HG03442 (cell line): ENCODE measurements around the gene RAPGEF2.
"Not testable (repeated sequence)": the region's sequence is repeated elsewhere in the genome, so short reads cannot be mapped to it uniquely, and the experiment has no call there.

Experiments used
- ATAC-seq: cut with Tn5 transposase; IDR thresholded peaks from one replicate; pipeline ENCODE4 v1.9.1; 2021; ENCODE audit warnings: mild to moderate bottlenecking, moderate library complexity; ENCODE audit not compliant: unreplicated experiment

RAPGEF2 gene

DNA sequence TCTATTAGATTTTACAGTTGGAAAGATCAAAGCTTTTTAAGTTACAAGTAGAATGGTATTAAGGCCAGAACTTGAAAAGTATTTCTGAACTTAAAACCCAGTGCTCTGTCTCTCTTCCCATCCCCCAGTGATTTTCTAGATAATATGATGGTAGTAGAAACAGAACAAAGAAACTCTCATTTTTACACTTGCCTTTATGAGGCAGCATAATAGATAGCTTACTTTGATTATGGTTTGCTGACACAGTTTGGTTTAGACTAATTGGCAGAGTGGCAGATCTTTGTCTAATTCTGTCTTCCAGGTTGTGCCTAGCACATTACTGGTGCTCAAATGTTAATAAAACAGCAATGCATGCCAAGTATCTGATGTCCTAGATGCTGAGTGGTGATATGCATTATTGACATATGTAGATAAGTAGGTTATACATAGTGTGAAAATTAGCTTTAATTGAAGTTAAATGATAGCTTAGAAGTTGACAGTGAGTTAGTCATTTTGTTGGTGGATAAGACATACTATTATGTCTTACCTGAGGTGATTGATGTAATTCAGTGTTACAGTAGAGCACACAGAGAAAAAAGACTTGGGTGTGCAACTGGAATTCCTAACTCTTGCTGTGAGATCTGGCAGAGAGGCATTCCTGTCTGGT lies 4.3 kb upstream of the RAPGEF2 start:
- ATAC-seq, result no peak

DNA sequence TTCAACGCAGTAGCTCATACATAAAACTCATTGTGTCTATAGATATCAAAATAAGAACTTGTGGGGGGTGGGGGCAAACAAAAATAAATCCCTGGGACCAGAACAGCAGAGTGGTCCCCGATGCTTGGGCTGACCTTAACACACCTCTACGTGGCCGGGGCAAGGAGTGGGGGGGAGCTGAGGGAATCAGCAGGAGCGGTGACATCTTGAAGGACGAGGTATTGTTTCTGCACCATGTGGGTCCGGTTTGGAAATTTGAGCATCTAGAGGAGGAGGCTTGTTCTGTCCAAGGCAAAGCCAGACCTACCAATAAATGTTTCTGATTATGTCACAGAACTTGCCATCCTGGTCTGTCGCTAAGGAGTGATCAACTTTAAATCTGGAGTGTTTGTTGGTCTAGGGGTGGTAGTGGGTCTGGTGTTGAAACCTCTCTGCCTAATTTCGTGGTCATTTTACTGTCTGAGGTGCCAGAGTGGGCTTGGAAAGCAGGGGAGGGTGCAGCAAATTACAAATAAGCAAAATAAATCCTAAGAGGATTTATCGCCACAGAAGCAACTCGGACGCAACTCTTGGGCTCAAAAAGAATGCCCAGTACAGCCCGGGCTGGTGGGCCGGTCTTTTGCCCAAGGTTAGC lies 774 bp upstream of the RAPGEF2 start:
- no peak for ATAC-seq

DNA sequence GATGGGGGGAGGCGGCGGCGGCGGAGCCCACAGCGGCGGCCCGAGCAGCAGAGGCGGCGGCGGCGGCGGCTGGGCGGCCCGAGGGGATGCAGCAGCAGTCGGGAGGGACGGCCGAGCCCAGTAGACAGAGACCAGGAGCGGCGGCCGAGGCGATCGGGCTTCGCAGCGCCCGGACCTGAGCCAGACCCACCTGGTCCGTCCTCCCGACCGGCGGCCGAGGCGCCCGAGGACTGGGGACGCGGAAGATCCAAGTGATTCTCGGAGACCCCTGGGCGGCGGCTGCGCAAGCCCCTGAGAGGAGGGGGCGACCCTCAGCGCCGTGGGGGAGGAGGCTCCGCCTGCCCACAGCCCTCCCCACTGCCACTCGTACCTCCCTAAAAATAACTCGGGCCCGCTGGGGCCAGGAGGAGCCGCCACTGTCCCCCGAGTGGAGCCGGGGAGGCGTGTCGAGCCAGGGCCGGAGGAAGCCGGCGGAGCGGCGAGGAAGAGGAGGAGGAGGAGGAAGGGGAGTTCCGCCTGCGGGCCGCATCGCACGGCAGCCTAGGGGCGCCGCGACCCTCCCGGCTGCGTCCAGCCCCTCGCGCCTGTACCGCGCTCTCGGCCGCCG lies 608 bp downstream of the RAPGEF2 start:
- peak; percentile 18 for ATAC-seq

DNA sequence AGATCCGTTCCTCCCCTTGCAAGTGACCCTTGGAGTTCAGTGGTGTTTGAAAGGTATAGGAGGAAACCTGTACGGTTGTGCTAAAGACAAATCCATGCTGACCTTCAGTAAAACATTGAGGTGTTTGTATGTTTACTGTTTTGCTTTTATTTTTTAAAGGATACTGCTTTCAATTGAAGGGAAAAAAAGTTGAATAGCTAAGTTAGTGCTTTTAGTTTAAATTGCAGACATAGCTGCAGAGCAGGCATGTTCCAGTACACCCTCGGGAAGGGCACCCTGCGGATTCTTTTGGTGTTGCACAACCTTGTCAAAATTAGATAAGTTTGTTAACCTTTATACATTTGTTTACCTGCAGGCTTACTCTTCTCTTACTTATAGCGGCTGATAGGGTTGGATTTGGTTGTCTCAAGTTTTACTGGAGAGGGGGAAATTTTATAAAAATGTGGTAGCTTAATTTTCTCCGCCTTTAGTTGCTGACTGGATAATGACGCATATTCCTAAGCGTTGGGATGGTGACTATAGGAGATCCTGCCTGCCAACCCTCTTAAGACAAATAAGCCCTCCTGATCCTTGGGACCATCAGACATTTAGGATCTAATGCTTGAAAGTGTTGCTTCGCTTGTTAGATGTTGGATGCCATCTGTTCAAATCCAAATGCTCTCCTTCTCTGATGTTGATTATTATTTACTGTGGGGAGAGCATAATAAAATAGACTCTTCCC lies 2.0 kb downstream of the RAPGEF2 start:
- ATAC-seq, result no peak

DNA sequence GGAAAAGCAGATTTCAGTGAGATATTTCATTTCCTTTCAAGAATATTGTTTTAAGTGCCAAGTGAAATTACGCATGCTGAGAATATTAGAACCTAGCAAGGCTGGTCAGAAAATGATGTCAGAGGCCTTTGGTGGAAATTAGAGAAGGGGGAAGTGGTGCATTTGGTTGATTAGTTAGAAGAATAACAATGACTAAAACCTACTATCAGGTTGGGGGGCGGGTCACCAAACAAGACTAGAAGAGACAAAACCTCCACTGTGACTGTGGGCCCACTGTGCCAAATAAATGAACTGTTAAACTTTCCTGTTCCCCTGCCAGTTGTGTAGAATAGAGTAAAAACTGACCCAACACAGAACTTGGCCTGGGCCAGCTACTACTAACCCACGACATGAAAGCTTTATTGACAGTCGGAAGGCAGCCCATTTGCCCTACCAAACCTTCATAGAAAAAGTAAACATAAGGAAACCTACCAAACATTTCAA lies 2.9 kb downstream of the RAPGEF2 start:
- ATAC-seq, result no peak

DNA sequence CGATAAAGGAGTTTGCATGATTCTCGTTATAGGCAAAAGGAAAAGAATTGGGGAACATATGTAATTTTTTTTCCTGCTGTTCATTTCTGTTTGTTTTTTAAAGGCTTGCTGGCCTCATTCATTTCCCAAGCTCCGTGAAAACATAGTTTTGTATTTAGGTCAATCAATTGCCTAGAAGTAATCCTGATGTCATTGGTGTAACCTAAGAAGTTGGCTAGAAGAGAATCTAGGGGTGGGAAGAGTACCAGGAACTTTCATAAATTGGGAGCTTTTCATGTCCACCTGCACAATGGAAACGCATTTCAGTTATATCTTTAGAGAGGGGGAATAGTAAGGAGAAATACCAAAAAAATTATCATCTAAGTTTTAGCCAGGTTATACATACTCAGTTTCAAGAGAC lies 3.8 kb downstream of the RAPGEF2 start:
- ATAC-seq, result no peak

DNA sequence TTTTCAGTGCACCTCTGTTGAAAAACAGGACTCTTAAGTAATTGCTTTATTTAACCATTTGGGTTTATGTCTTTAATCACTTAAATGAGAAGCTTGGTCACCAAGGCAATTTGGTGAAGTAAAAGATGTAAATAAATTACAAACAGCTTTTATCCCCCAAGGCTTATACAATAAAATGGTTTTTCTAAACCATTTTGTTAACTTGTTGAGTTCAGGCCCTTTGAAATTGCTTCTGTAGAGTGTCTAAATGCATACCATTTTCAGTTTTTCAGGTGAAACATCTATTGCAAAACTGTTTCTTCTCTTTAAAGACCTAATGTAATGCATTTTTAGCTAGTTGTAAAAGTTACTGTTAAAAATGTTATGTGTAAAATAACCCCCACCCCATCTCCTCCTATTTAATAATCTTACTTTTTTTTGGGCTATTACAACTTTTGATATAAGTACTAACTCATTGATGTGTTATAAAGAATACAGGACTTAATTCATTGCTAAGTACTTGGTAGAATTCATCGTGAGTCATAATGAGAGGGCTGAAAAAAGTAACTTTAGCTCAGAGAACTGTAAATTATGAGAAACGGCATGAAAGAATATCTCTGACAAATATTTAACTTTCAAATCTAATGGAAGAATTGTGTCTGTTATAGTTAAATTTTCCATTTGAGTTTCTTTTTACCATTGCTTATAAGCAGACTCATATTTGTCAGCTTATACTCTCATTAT lies 4.5 kb downstream of the RAPGEF2 start:
- no peak for ATAC-seq

DNA sequence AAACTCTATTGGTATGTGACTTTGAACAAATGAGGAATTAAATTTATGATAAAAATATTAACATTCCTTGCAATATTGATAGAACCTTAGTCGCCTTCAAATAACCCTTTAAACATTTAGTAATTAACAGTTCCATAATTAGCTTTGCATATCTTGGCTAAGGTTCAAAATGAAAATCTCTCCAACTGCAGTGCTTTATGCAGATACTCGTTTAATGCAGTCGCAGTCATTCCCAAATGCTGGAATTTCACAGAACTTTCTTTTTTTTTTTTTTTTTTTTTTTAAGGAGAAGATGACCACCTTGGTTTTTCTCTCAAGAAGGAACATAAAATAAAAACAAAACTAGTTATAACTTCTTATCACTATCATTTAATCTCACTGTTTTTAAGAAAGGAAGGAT lies 5.2 kb downstream of the RAPGEF2 start:
- ATAC-seq, result no peak

DNA sequence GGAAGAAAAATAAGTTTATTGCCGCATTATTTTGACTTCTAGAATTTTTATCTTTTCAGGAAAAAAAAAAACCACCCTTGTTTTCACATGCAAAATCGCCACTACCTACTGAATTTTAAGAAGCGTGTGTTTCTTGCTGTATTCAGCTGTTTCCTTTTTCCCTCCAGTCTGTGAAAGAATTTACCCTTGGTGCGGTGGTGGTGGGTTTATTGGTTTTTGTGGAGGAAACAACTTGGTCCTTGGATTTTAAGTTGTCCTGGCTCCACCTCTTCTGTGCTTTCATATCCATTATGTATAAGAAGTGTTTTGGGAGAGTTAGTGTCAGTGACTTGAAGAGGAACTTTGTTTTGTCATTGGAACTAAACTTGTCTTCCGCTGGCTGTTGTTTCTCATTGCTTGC lies 8.1 kb downstream of the RAPGEF2 start:
- ATAC-seq, result no peak

DNA sequence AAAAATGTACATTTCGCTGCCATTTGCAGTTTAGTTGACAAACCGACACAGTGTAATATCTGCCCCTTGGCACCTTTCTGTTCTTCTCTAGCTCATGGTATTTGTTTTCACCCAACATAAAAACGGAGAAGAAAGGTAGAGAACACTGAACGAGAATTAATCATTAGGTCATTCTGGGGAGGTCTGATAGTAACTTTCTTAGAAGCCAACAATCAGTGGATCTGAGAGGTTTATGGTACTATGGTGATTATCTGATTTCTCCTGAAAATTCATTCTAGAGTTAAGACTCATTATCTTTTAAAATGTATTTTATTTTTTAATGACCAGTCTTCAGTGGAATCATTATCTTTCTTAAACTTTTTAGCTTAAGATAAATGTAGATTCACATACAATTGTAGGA lies 8.5 kb downstream of the RAPGEF2 start:
- ATAC-seq, result no peak

DNA sequence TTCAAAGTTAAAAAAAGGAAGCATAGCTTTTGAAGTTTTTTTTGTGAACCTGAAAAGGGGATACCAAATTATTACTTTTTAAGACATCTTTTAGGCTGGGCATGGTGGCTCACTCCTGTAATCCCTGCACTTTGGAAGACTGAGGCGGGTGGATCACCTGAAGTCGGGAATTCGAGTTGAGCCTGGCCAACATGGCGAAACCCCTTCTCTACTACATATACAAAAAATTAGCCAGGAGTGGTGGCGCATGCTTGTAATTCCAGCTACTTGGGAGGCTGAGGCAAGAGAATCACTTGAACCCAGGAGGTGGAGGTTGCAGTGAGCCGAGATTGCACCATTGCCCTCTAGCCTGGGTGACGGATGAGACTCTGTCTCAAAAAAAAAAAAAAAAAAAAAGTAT lies 10.5 kb downstream of the RAPGEF2 start:
- not testable (repeated sequence) for ATAC-seq

DNA sequence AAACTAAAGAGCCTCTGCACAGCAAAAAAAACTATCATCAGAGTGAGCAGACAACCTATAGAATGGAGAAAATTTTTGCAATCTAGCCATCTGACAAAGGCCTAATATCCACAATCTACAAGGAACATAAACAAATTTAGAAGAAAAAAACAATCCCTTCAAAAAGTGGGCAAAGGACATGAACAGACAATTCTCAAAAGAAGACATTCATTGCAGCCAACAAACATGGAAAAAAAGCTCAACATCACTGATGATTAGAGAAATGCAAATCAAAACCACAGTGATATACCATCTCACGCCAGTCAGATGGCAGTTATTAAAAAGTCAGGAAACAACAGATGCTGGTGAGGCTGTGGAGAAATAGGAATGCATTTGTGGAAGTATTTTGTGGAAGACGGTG lies 13.2 kb downstream of the RAPGEF2 start:
- ATAC-seq, result not testable (repeated sequence)

DNA sequence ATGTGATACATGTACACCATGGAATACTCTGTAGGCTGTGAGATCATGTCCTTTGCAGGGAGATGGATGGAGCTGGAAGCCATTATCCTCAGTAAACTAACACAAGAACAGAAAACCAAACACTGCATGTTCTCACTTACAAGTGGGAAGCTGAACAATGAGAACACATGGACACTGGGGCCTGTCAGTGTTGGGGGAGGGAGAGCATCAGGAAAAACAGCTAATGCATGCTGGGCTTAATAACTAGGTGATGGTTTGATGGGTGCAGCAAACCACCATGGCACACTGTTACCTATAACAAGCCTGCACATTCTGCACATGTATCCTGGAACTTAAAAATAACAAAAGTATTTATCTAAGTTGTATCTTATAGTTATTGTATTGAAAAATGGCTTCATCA lies 13.8 kb downstream of the RAPGEF2 start:
- not testable (repeated sequence) for ATAC-seq

DNA sequence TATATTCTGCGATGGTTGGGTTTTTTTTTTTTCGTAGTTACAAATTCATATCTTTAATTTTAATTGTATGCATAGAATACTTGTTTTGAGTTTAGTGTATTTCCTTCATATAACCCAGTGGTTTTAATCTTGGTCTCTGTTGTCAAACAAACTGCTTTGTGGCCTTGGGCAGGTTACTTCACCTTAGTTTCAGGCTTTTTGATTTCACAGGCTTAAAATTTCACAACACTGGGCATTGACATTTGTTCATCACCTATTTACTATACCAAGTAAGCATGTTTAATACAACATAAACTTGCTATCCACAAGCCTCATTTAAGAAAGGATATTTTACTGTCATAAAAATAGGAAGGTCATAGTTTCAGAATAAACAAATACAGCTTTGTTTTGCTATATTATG lies 14.7 kb downstream of the RAPGEF2 start:
- ATAC-seq, result no peak

DNA sequence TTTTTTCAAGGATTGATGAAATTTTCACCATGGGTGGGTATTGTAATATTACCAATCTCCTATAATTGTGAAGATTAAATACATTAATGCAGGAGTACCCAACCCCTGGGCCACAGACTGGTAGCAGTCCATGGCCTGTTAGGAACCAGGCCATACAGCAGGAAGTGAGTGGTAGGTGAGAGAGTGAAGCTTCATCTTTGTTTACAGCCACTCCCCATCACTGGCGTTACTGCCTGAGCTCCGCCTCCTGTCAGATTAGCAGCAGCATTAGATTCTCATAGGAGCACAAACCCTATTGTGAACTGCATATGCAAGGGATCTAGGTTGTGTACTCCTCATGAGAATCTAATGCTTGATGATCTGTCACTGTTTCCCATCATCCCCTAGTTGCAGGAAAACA lies 15.1 kb downstream of the RAPGEF2 start:
- no peak for ATAC-seq

DNA sequence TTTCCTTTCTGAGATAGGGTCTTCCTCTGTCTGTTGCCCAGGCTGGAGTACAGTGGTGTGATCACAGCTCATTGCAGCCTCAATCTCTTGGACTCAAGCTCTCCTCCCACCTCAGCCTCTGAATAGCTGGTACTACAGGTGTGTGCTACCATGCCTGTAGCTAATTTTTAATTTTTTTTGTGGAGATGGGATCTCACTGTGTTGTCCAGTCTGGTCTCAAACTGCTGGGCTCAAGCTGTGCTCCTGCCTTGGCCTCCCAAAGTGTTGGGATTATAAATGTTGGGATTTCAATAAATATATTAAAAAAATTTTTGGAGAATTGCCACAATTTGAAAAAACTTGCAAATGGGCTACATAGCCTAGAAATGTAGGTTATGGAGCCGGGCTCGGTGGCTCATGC lies 18.5 kb downstream of the RAPGEF2 start:
- ATAC-seq, result no peak

DNA sequence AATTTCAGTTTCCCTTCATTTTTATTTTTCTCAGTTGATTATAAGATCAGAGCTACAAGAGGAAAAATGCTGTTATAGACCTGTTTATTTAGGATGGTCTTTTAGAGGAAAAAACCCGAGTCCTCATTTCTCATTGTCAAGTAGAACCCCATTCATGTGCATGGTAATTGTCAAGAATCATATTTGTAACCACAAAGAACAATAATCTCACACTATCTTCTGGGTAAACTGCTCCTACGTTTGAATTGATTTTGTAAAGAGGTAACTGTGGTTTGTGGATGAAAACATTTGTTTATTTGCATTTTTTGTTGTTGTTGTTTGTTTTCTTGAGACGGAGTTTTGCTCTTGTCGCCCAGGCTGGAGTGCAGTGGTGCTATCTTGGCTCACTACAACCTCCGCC lies 23.8 kb downstream of the RAPGEF2 start:
- no peak for ATAC-seq

DNA sequence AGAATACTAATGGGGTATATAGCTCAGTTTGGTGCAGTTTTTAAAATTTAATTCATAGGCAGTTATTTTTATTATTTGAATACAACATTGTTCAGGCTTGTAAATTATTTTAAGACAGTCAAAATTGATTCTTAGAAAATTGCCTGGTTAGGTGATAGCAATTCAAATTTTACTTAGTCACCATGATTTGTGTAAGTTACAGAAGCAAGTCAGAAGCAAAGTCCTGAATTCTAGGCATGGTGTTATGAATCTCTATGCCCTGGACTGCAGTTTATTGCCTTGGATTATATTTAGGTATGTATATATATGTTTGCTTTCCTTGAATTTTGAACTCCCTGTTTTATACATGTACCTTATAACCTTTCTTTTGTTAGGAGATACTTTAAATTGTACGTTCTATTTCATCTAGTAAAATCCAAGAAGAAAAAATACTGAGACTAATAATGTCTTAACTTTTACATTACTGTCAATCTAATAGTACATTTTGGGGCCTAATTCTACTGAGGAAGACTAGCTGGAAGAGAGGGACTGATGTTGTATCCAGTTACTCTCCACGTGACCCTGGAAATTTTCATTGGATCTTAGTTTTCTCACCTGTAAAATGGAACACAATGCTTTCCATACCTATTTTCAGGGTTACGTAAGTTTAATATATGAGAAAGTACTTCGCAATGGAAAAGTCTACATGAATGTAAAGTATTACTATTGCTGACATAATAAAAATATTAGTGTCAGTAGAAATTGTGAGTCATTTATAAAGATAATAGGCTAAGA lies 25.1 kb downstream of the RAPGEF2 start:
- no peak for ATAC-seq

DNA sequence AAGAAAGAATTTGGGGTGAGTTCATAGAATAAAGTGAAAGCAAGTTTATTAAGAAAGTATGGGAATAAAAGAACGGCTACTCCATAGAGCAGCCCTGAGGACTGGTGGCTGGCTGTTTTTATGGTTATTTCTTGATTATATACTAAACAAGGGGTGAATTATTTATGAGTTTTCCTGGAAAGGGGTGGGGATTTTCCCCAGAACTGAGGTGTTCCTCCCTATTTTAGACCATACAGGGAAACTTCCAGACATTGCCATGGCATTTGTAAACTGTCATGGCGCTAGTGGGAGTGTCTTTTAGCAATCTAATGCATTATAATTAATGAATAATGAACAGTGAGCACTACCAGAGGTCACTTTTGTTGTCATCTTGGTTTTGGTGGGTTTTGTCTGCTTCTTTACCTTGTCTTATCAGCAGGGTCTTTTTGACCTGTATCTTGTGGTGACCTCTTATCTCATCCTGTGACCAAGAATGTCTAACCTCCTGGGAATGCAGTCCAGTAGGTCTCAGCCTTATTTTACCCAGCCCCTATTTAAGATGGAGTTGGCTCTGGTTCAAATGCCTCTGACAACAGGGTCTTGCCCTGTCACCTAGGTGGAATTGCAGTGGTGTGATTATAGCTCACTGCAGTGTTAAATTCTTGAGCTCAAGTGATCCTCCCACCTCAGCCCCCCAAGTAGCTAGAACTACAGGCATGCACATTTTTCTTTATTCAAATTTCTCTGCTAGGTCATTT lies 27.1 kb downstream of the RAPGEF2 start:
- no peak for ATAC-seq

DNA sequence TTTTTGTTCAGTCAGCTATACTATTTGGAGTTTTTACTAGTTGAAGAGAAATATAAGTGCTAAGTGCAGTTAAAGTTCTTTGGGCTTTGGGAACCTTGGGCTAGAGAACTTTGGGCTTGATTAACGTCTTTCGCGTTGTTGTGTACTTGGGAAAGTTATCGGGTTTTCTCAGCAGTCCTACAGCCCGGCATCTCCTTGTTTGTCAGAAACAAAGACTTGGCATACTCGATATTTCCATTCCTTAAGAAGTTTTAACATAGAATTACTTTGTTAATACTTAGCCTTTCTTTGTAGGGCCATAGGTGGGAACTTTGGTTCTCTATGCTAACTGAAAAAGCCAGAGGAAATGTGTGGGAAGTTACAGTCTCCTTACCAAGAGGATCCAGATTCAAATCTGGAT lies 28.7 kb downstream of the RAPGEF2 start:
- ATAC-seq, result no peak
